Measurements from ENCODE around the gene HGFAC. TPM values are rescaled to one million over a fixed set of nuclear protein-coding genes. Genes with fewer than 3 reads are reported as not detected.
"Not testable (repeated sequence)": the region's sequence is repeated elsewhere in the genome, so short reads cannot be mapped to it uniquely, and the experiment has no call there.

HGFAC gene
- total RNA-seq, 4 donors from 2014 or later = 0.52 to 2.3 TPM; not detected in 2

GRCh38 chr4:3451956-3452355 lies 10.2 kb downstream of the HGFAC start:
- WGBS = 37% methylated on average over 3 of the region's 3 CpGs
- H3K27ac ChIP-seq (replicated peaks in 1 of 4) = no peak overlapping the region
- no peak for DNase-seq (ENCODE audit: extremely low spot score)
- intact Hi-C loops (cut with DNase I) = no loop called here
- TF ChIP-seq CTCF (IDR thresholded peaks at IDR 0.05) (no peak), POLR2A (IDR thresholded peaks at IDR 0.05; ENCODE audit: low read depth) (no peak), EP300 (IDR thresholded peaks at IDR 0.05) (no peak), POLR2AphosphoS5 (IDR thresholded peaks at IDR 0.05) (no peak)
- H3K4me3 ChIP-seq = no peak overlapping the region
- H3K36me3 ChIP-seq = no peaks in the 10 kb centered on the region
- peaks cover 0 to 24% (median 13%) of the 10 kb centered on the region in 4 donors for H3K9me3 ChIP-seq
- no peaks in the 10 kb centered on the region for H3K27me3 ChIP-seq
- peaks cover 0 to 14% (median 12%) of the 10 kb centered on the region in 4 donors for H3K4me1 ChIP-seq

- Histone ChIP-seq H3K4me1 (peaks cover 0 to 14% (median 12%) of the 10 kb centered on the region in 4 donors), H3K27me3 (no peaks in the 10 kb centered on the region), H3K36me3 (no peaks in the 10 kb centered on the region), H3K4me3 (no peak overlapping the region), H3K27ac (replicated peaks in 1 of 4) (no peak overlapping the region), H3K9me3 (peaks cover 0 to 24% (median 13%) of the 10 kb centered on the region in 4 donors)
- intact Hi-C loops (cut with DNase I) = no loop called here
- WGBS = 88% methylated on average over 7 of the region's 7 CpGs
- TF ChIP-seq POLR2AphosphoS5 (IDR thresholded peaks at IDR 0.05) (no peak), POLR2A (IDR thresholded peaks at IDR 0.05; ENCODE audit: low read depth) (no peak), CTCF (IDR thresholded peaks at IDR 0.05) (no peak), EP300 (IDR thresholded peaks at IDR 0.05) (no peak)
- no peak for DNase-seq (ENCODE audit: extremely low spot score)
These were observed 10.6 kb downstream of the HGFAC start for GRCh38 chr4:3452376-3452775.

GRCh38 chr4:3455596-3455995 lies 13.8 kb downstream of the HGFAC start:
- DNase-seq (ENCODE audit: extremely low spot score); H3K27me3 ChIP-seq; intact Hi-C loops (cut with DNase I); H3K27ac ChIP-seq (replicated peaks in 1 of 4); H3K4me3 ChIP-seq; H3K36me3 ChIP-seq: not testable (repeated sequence)
- Histone ChIP-seq H3K4me1 (peaks cover 0 to 14% (median 12%) of the 10 kb centered on the region in 4 donors), H3K9me3 (peaks cover 0 to 24% (median 13%) of the 10 kb centered on the region in 4 donors)
- 100% methylated on average over 3 of the region's 3 CpGs for WGBS

GRCh38 chr4:3458371-3458770 lies 16.6 kb downstream of the HGFAC start:
- H3K4me3 ChIP-seq = no peak overlapping the region
- DNase-seq (ENCODE audit: extremely low spot score) = no peak
- TF ChIP-seq CTCF (IDR thresholded peaks at IDR 0.05) (no peak), POLR2A (IDR thresholded peaks at IDR 0.05; ENCODE audit: low read depth) (no peak), POLR2AphosphoS5 (IDR thresholded peaks at IDR 0.05) (no peak), EP300 (IDR thresholded peaks at IDR 0.05) (no peak)
- peaks cover 0 to 24% (median 13%) of the 10 kb centered on the region in 4 donors for H3K9me3 ChIP-seq
- H3K27me3 ChIP-seq = peaks cover 0 to 13% (median 0%) of the 10 kb centered on the region in 4 donors
- H3K27ac ChIP-seq (replicated peaks in 1 of 4) = no peak overlapping the region
- intact Hi-C loops (cut with DNase I) = no loop called here
- H3K4me1 ChIP-seq = peaks cover 14 to 25% (median 22%) of the 10 kb centered on the region in 4 donors
- 82% methylated on average over 6 of the region's 6 CpGs for WGBS
- H3K36me3 ChIP-seq = no peaks in the 10 kb centered on the region

GRCh38 chr4:3459156-3459555 lies 17.4 kb downstream of the HGFAC start:
- H3K36me3 ChIP-seq; H3K4me3 ChIP-seq; H3K27ac ChIP-seq (replicated peaks in 1 of 4); DNase-seq (ENCODE audit: extremely low spot score); intact Hi-C loops (cut with DNase I): not testable (repeated sequence)
- WGBS = 85% methylated on average over 2 of the region's 5 CpGs
- H3K9me3 ChIP-seq = peaks cover 0 to 24% (median 13%) of the 10 kb centered on the region in 4 donors
- peaks cover 17 to 31% (median 29%) of the 10 kb centered on the region in 4 donors for H3K4me1 ChIP-seq
- H3K27me3 ChIP-seq = peaks cover 0 to 21% (median 0%) of the 10 kb centered on the region in 4 donors

- no peak for DNase-seq (ENCODE audit: extremely low spot score)
- Histone ChIP-seq H3K4me3 (no peak overlapping the region), H3K9me3 (peaks cover 0 to 9% (median 4%) of the 10 kb centered on the region in 4 donors), H3K27me3 (peaks cover 0 to 35% (median 0%) of the 10 kb centered on the region in 4 donors), H3K27ac (replicated peaks in 1 of 4) (no peak overlapping the region), H3K36me3 (no peaks in the 10 kb centered on the region), H3K4me1 (peaks cover 17 to 31% (median 29%) of the 10 kb centered on the region in 4 donors)
- intact Hi-C loops (cut with DNase I) = no loop called here
- 94% methylated on average over 2 of the region's 5 CpGs for WGBS
- no peak for TF ChIP-seq CTCF (IDR thresholded peaks at IDR 0.05)
- no peak for TF ChIP-seq POLR2AphosphoS5 (IDR thresholded peaks at IDR 0.05)
- TF ChIP-seq POLR2A (IDR thresholded peaks at IDR 0.05; ENCODE audit: low read depth) = no peak
- TF ChIP-seq EP300 (IDR thresholded peaks at IDR 0.05) = no peak
These were observed 19.2 kb downstream of the HGFAC start for GRCh38 chr4:3460926-3461325.
